IPS DF 4.7 (cell line): Measurements from ENCODE around the gene MAP7.

Experiments used
- DNase-seq: peaks from one replicate; pipeline ENCODE4 v3.0.0-alpha.2; 2013; ENCODE audit warnings: low spot score; ENCODE audit errors: extremely low read depth

Gene MAP7

DNA sequence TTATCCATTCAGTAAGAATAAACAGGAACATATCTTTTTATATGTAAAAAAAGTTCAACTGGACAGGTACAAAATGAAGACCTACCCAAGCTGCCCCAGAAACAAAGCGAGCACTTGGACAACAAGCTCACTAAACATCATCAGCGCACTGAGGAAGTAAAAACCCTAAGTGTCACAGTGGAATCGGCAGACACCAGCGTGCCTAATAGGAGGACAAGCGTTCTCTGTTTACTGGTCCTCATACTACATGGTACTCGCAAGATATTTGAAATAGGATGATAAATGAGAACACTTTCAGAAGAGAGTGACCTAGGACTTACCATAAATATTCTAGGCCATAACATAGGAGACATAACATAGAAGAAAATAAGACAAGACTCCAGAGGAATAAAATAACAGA, 18.2 kb downstream of the MAP7 start:
- DNase-seq = no peak

DNA sequence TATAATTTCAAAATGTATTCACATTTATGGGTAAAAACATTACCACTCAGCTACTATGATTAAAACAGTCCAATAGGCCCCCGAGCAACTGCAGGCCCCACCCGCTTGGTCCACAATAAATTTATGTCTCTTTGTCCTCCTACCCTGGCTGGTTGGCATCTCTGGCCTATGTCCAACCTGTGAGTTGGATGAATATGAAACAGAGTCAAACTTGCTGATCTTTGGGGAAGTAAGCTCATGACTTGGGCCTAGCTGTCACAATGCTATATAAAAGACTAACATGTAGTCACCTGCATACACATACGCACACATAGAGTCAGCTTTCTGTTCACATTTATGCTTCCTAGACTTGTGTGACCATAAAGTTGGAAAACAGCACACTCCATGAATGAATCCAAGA, 20.5 kb downstream of the MAP7 start:
- DNase-seq = no peak

DNA sequence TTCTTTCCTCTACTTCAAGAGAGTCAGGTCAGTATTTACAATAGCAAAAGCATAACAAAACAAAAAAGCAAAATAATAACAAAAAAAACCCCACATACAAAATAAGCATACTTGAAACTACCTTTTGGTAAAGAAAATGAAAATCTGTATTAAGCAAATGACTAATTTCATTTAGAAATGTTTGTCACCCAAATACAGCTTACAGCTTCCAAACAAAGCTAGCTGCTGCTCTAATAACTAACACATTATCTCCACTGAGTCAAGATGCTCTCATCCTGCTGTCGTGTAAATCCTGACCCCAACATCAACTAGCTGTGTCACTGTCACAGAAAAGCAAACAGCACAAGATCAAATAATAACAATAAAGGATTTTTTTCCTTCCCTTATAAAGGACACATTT, 21.7 kb downstream of the MAP7 start:
- no peak for DNase-seq

DNA sequence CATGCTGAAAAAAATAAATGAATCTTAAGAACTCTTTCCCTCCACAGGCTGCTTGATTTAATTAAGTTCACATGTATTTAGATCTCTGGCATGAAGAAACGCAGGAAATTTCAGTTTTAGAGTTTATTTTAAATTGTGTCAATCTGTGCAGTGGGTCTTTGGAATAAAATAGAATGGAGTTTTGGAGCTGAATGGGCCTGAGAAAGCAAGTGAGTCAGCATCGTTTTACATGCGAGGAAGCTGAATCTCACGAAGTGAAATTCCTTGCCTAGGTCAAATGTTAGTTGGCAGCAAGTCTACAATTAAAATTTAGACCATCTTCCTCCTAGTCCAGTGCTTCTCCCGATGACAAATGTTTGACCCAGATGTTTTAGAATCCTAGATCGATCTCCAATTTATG, 22.4 kb downstream of the MAP7 start:
- no peak for DNase-seq

DNA sequence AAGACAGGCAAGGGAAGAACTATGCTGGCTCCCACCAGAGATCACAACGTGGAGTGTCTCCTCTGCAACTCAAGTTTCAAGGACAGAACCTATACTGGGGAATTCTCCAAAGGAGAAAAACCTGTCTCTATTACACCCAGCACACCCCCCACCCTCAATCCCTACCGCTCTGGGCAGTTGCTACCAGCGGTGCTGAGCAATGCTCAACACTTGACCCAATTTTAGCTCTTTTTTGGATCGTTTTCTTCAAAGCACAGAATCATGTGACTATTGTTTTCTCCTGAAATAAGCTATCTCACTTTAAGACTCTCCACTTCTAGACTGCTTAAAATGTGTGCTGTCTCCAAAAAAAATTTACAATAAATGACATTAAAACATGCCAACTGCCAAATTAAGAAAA, 23.3 kb downstream of the MAP7 start:
- no peak for DNase-seq

DNA sequence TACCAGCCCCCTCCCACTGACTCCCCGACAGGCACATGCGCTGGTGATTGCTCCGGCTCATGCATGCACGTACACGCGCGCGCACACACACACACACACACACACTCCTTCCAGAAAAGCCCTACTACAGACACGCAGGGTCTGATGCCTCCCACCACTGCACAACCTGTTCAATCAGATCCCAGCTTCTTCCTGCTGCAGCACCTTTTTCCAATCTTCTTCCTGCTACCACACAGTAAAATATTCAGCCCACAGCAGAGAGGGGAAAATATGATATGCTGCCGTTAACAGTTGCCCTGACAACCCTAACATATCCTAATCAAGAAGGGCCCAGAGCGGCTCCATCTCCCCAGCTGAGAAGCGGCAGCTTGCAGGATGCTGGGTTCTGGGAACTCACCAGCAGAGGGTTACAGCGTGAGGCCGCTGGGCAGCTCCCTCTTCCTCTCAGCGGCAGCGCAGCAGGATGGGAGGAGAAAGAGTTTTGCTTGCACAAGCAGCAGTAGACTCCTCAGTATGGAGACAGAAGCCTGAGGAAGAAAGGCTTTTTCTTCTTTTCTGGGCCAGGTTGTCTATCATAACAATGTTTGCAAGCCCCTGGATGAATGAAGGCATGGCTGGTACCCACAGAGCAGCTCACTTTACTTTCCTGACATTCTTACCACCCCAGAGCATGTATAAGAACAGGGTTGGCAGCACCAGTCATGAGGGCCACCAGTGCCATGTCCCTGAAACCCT, 23.9 kb downstream of the MAP7 start:
- DNase-seq = no peak

DNA sequence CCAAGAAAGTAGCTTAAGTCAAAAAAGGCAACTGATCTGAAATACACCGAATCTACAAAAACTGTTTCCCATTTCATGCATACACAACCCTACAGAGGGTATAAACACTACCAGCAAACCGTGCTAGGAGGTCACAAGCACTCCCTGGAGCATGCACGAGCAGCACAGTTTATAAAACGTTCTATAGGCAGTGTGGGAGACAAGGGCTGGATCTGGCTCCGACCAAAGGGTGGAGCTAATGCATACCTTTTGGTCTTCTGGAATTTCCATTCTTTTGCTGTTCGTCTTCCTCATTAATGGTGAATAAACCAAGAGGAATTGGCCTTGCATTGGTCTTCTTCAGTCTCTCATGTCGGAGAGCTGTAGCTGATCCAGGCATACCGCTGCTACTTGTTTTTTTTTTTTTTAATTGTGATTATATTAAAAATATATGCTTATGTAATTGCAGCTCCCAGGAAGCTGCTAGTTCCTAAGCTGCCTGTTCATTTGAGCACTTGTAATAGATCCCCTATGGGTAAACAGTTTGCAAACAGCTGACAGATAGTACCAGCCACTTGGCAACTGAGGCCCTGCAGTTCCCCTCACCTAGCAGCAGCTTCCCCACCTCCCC, 24.5 kb downstream of the MAP7 start:
- DNase-seq = no peak

DNA sequence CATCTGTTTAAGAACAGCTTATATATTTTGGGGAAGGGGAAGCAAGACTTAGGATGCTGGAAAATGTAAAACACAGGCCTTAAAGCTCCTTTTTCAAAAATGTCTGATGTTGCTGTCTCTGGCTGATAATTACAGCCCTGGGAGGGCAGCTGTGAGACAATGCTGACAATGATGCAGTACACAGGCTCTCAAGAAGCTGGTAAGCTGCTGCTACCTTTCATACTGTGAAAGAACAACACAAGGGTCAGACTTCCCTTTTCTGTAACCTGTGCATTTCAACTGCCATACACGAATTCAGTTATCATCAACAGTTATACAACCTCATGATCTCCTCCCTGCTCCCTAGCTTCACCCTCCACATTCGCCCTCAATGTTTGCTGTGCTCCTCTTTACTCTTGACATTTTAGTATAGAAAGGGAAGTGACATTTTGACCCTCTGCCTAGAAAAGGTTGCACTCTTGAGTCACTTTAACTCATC, 25.2 kb downstream of the MAP7 start:
- DNase-seq = no peak

DNA sequence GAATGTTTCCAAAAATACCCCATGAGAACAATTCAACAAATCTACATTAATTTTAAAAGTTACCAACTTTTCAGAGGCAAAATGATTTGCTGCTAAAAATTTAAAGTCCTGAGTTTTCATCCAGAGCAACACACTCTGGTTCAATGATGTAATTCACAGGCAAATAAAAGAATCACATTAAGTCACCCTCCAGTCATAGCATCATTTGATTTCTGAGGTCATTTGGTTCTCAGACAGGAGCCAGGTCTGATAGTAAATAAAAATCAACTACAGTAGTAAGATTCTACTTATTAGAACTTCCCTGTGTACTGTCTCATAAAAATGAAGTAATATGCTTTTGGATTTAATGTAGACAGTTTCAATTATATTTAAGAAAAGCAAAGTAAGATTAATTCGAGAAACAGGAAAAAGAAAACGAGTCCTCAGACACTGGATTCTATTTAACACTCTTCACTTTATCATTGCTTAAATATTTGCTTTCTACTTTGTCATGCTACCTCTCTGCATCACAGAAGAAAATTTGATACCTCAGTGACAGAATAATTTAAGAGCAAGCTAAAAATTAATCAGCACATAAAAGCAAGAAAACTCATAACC, 25.8 kb downstream of the MAP7 start:
- DNase-seq = no peak

DNA sequence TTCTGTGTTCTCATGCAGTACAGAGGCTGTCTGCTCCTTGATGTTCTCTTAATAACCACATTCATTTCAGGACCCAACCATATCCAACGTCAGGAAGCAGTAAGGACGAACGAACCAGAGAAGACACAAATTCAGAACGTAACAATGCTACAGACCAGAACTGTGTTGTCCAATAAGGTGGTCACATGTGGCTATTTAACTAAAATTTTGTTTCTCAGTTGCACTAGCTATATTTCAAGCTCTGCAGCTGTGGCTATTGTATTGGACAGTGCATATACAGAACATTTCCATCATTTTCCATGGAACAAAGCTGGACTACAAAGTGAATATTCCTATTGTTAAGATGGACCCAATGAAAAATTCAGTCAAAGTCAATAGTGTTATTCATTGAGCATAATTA, 27.0 kb downstream of the MAP7 start:
- DNase-seq = no peak

DNA sequence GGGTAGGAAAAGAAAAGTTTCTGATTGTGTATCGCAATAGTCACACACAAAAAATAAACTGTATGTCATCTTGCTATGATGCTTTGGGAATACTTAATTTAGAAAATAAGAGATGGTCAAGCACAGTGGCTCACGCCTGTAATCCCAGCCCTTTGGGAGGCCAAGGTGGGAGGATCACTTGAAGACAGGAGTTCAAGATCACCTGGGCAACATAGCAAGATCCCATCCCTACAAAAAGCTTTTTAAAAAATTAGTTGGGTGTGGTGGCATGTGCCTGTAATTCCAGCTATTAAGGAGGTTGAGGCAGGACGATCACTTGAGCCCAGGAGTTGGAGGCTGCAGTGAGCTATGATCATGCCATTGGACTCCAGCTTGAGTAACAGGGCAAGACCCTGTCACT, 27.6 kb downstream of the MAP7 start:
- no peak for DNase-seq

DNA sequence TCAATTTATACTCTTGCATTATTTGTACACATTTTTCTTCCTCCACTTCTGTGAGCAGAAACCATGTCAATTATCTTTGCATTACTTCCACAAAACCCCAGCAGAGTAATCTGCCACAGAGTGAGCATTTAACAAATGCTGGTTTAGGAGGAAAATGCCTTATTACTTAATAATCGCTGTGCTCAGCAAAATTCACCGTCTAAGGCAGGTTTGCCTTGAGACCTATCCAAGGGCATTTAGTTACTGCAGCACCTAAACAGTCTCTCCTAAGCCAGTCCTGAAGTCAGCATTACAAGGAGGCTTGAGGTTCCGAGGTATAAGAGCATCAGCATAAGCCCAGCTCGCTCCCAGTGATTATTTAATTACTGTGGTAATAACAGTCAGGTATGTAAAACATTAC, 28.3 kb downstream of the MAP7 start:
- DNase-seq = no peak

DNA sequence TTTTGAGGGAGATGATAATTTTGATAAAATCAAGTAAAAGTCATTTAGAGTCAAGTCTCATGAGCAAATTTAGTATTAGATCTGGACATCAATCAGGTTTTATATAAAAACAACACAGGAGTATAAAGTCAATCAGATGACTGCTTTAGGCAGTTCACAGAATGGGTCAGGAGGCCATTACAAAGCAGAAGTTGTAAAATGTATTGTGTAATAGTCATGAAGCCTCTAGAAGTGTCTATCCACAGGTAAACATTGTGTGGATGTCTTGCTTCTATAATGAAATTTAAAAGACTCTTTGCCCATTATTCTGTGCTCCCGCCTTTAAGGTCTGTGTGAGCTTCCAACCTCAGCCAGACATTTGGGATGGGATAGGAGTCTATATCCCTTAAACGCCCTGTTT, 28.8 kb downstream of the MAP7 start:
- DNase-seq = no peak

DNA sequence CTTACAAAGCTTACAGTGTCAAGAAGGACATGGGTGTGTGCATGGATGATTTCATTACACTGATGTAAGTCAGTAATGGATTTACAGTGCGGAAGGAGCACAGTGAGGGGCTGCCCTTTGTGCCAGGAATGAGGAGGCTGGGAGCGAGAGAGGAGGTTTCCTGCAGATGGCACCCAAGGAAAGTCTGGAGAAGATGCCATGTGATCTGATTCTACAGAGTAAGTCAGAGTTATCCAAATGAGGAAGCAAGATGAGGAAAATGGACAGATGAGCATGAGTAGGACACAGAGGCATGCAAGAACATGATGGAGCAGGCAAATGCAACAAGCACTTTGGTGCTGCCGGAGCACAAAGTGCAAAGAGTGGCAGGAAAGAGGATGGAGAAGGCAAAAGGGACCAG, 29.7 kb downstream of the MAP7 start:
- DNase-seq = no peak

DNA sequence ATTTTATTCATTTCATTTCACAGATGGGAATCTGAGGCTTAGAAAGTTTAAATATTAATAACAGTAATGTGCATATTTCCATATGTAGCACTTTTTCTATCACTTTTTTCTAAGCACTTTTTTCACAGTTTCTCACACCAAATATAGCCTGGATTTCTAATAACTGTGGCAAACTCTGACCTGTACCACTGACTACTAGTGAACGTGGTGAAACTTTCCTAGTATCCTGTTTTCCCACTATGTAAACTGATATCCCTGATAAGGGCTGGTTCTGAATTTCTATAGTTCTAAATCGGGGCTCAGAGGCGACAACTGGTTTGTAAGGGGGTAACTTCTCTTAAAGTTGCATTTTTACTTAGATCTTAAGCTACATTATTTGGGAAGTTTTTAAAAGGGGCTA, 32.6 kb downstream of the MAP7 start:
- no peak for DNase-seq

DNA sequence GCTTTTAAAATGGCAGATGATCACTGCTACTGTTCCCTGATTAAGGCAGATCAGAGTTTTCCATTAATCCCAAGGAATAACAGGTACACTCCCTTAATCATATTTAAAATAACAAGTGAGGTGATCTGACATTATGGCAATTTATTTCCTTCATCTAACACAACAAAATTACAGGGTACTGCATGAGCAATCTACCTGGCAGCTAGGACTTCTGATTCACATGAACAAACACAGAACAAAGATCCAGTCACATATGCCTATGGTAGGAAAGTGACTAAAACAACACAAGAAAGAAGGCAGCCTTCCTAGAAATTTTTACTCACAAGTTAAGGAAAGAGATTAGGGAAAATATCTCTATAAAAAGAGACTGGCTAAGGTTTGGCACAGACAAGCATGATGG, 33.2 kb downstream of the MAP7 start:
- no peak for DNase-seq

DNA sequence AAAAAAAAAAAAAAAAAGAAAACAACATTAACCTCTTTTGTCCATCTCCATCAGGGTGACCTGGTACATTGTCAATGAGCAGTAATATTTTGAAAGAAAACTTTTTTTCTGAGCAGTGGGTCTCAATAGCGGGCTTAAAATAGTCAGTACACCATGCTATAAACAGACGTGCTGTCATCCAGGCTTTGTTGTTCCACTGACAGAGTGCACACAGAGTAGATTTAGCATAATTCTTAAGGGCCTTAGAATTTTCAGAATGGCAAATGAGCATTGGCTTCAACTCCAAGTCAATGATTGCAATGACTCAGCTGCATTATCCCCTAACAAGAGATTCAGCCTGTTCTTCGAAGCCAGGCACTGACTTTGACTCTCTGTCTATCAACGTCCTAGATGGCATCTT, 35.6 kb downstream of the MAP7 start:
- no peak for DNase-seq

DNA sequence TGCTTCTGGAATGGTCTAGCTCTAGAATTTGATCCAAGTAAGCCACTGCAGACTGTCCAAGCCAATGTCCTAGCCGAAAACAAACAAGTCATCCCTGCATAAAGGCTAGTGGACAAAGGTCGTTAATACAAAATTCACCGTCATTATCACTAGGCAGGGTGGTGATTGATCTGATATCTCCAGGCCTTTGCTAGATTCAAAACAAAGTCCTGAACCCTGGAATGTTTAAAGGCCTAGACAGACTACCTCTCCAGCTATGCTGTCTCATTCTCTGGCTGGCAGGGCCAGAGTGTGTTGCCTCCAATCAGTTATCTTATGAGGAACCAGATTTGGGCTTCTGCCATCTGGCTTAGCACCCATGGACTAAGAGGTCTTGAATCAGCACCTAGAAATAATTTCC, 38.3 kb downstream of the MAP7 start:
- DNase-seq = no peak

DNA sequence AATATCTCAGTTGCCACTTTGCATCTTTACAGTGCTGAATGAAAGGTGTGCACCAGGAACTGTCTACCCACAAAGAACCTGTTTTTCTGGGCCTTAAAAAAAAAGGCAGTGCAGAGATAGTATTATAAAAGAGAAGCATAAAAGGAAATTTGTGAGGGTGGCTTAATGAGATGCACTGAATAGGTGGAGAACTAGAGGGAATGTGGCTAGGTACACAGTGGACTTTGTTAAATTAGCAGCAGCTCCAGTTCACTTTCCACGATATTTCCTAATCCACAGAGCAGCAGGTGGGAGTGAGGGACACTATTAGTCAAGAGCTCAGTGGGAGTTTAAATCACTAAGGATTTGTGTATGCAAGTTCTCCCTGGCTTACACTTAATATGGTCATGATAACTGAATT, 38.8 kb downstream of the MAP7 start:
- no peak for DNase-seq

DNA sequence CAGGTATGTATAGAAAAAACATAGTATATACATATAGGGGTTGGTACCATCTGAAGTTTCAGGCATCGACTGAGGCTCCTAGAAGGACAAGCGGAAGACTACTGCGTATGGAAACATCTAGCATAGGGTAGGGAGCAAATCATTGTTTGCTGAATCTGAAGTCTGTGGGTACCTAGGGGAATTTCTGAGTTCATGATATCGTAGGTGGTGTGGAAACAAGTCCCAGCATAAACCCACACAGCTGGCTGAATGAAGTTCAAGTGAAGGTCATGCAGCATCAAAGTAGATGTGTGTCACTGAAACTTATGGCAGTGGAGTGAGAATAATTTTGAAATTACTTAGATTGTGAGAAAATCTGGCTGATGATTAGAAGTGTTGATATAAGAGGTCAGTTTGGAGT, 39.4 kb downstream of the MAP7 start:
- no peak for DNase-seq

DNA sequence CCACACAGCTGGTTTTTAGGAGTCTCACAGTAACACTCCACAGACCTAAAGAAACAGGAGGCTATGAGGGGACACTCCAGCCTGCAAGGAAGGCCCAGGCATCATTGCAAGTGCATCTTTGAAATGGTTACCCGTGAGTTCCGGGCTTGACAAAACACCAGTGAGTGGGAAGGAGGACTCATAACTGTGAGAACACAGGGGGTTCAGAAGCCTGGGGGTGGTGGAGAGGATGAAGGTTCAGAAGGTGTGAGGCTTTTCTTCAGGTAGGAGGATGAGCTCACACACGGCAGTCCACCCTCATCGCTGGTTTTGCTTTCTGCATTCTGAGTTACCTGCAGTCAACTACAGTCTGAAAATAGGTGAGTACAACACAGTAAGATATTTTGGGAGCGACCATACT, 39.9 kb downstream of the MAP7 start:
- DNase-seq = no peak

DNA sequence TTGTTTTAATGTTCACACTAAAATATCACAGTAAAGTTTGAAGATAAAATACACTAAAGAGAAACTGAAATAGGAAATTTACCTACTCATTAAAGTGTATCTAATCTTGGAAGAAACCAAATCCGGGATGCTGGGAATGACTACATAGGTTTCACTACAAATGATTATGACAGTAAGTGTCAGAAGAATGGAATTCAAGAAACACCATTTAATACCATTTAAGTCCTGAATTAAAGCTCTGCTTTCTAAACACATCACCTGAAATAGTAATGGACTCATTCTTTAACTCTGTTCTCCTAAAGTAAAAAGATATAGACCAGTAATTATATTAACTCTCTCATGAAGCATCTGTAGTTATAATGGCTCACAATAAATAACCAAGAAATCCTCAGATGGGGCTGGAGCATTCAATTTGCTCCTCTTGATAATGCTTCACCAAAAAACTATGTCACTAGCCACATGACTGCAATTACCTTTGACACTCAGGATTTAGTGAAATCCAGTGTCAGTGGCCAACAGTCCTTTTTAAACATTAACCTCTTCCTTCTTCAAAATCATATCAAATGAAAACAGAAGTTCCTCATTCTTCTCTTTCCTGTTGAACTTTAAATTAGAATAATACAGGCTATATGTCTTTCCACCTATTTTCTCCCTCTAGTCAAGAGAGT, 41.4 kb downstream of the MAP7 start:
- no peak for DNase-seq
